ENCODE data around the gene OR8B8.
"Not testable (repeated sequence)": the region's sequence is repeated elsewhere in the genome, so short reads cannot be mapped to it uniquely, and the experiment has no call there.

Gene OR8B8

GRCh38 chr11:124473476-124473875, 28.0 kb upstream of the OR8B8 start:
- H3K27me3 ChIP-seq (ENCODE audit: control insufficient read depth in 2 of 2, insufficient read depth in 2 of 2, low read length in 2 of 2): no peaks in the 10 kb centered on the region
- H3K36me3 ChIP-seq (ENCODE audit: control insufficient read depth in 2 of 2, insufficient read depth in 2 of 2, low read length in 2 of 2): no peaks in the 10 kb centered on the region
- no peak overlapping the region for H3K4me3 ChIP-seq (ENCODE audit: low read length in 2 of 2)
- no peaks in the 10 kb centered on the region for H3K4me1 ChIP-seq (ENCODE audit: control insufficient read depth in 2 of 2, insufficient read depth in 2 of 2, low read length in 2 of 2)
- H3K9ac ChIP-seq (ENCODE audit: low read depth in 1 of 2, low read length in 2 of 2): no peak overlapping the region
- H3K9me3 ChIP-seq (ENCODE audit: control insufficient read depth in 2 of 2, low read length in 2 of 2): no peaks in the 10 kb centered on the region
- no peak overlapping the region for H3K27ac ChIP-seq (ENCODE audit: low read depth in 2 of 2, low read length in 2 of 2)

GRCh38 chr11:124470561-124471227, 25.2 kb upstream of the OR8B8 start:
- no peaks in the 10 kb centered on the region for H3K4me1 ChIP-seq (ENCODE audit: control insufficient read depth in 2 of 2, insufficient read depth in 2 of 2, low read length in 2 of 2)
- H3K36me3 ChIP-seq (ENCODE audit: control insufficient read depth in 2 of 2, insufficient read depth in 2 of 2, low read length in 2 of 2): no peaks in the 10 kb centered on the region

GRCh38 chr11:124467381-124467927, 22.0 kb upstream of the OR8B8 start:
- no peaks in the 10 kb centered on the region for H3K36me3 ChIP-seq (ENCODE audit: control insufficient read depth in 2 of 2, insufficient read depth in 2 of 2, low read length in 2 of 2)
- H3K4me3 ChIP-seq (ENCODE audit: low read length in 2 of 2): no peak overlapping the region

More at GRCh38 chr11:124470561-124471227, 25.2 kb upstream of the OR8B8 start:
- no peak overlapping the region for H3K4me3 ChIP-seq (ENCODE audit: low read length in 2 of 2)
- no peak overlapping the region for H3K27ac ChIP-seq (ENCODE audit: low read depth in 2 of 2, low read length in 2 of 2)
- no peak overlapping the region for H3K9ac ChIP-seq (ENCODE audit: low read depth in 1 of 2, low read length in 2 of 2)
- no peaks in the 10 kb centered on the region for H3K9me3 ChIP-seq (ENCODE audit: control insufficient read depth in 2 of 2, low read length in 2 of 2)
- no peaks in the 10 kb centered on the region for H3K27me3 ChIP-seq (ENCODE audit: control insufficient read depth in 2 of 2, insufficient read depth in 2 of 2, low read length in 2 of 2)

GRCh38 chr11:124465368-124465767, 19.9 kb upstream of the OR8B8 start:
- Histone ChIP-seq H3K27me3 (ENCODE audit: control insufficient read depth in 2 of 2, insufficient read depth in 2 of 2, low read length in 2 of 2) (no peaks in the 10 kb centered on the region), H3K9ac (ENCODE audit: low read depth in 1 of 2, low read length in 2 of 2) (no peak overlapping the region), H3K27ac (ENCODE audit: low read depth in 2 of 2, low read length in 2 of 2) (no peak overlapping the region), H3K4me3 (ENCODE audit: low read length in 2 of 2) (no peak overlapping the region), H3K36me3 (ENCODE audit: control insufficient read depth in 2 of 2, insufficient read depth in 2 of 2, low read length in 2 of 2) (no peaks in the 10 kb centered on the region), H3K9me3 (ENCODE audit: control insufficient read depth in 2 of 2, low read length in 2 of 2) (no peaks in the 10 kb centered on the region), H3K4me1 (ENCODE audit: control insufficient read depth in 2 of 2, insufficient read depth in 2 of 2, low read length in 2 of 2) (no peaks in the 10 kb centered on the region)

More at GRCh38 chr11:124467381-124467927, 22.0 kb upstream of the OR8B8 start:
- H3K27ac ChIP-seq (ENCODE audit: low read depth in 2 of 2, low read length in 2 of 2): no peak overlapping the region
- no peaks in the 10 kb centered on the region for H3K4me1 ChIP-seq (ENCODE audit: control insufficient read depth in 2 of 2, insufficient read depth in 2 of 2, low read length in 2 of 2)
- H3K27me3 ChIP-seq (ENCODE audit: control insufficient read depth in 2 of 2, insufficient read depth in 2 of 2, low read length in 2 of 2): no peaks in the 10 kb centered on the region
- H3K9me3 ChIP-seq (ENCODE audit: control insufficient read depth in 2 of 2, low read length in 2 of 2): no peaks in the 10 kb centered on the region
- H3K9ac ChIP-seq (ENCODE audit: low read depth in 1 of 2, low read length in 2 of 2): no peak overlapping the region

GRCh38 chr11:124463990-124464389, 18.5 kb upstream of the OR8B8 start:
- Histone ChIP-seq H3K9me3 (ENCODE audit: control insufficient read depth in 2 of 2, low read length in 2 of 2) (no peaks in the 10 kb centered on the region), H3K36me3 (ENCODE audit: control insufficient read depth in 2 of 2, insufficient read depth in 2 of 2, low read length in 2 of 2) (no peaks in the 10 kb centered on the region), H3K9ac (ENCODE audit: low read depth in 1 of 2, low read length in 2 of 2) (no peak overlapping the region), H3K27me3 (ENCODE audit: control insufficient read depth in 2 of 2, insufficient read depth in 2 of 2, low read length in 2 of 2) (no peaks in the 10 kb centered on the region), H3K4me1 (ENCODE audit: control insufficient read depth in 2 of 2, insufficient read depth in 2 of 2, low read length in 2 of 2) (no peaks in the 10 kb centered on the region), H3K4me3 (ENCODE audit: low read length in 2 of 2) (no peak overlapping the region), H3K27ac (ENCODE audit: low read depth in 2 of 2, low read length in 2 of 2) (no peak overlapping the region)

- Histone ChIP-seq H3K9ac (ENCODE audit: low read depth in 1 of 2, low read length in 2 of 2) (no peak overlapping the region), H3K36me3 (ENCODE audit: control insufficient read depth in 2 of 2, insufficient read depth in 2 of 2, low read length in 2 of 2) (no peaks in the 10 kb centered on the region), H3K4me3 (ENCODE audit: low read length in 2 of 2) (no peak overlapping the region), H3K27ac (ENCODE audit: low read depth in 2 of 2, low read length in 2 of 2) (no peak overlapping the region), H3K4me1 (ENCODE audit: control insufficient read depth in 2 of 2, insufficient read depth in 2 of 2, low read length in 2 of 2) (no peaks in the 10 kb centered on the region), H3K27me3 (ENCODE audit: control insufficient read depth in 2 of 2, insufficient read depth in 2 of 2, low read length in 2 of 2) (no peaks in the 10 kb centered on the region), H3K9me3 (ENCODE audit: control insufficient read depth in 2 of 2, low read length in 2 of 2) (no peaks in the 10 kb centered on the region)
These were observed 17.8 kb upstream of the OR8B8 start for GRCh38 chr11:124463324-124463723.

- Histone ChIP-seq H3K9ac (ENCODE audit: low read depth in 1 of 2, low read length in 2 of 2) (no peak overlapping the region), H3K27ac (ENCODE audit: low read depth in 2 of 2, low read length in 2 of 2) (no peak overlapping the region)
These were observed 15.0 kb upstream of the OR8B8 start for GRCh38 chr11:124460459-124460858.

GRCh38 chr11:124459379-124459778, 13.9 kb upstream of the OR8B8 start:
- not testable (repeated sequence) for H3K9me3 ChIP-seq (ENCODE audit: control insufficient read depth in 2 of 2, low read length in 2 of 2); H3K27me3 ChIP-seq (ENCODE audit: control insufficient read depth in 2 of 2, insufficient read depth in 2 of 2, low read length in 2 of 2); H3K4me3 ChIP-seq (ENCODE audit: low read length in 2 of 2); H3K9ac ChIP-seq (ENCODE audit: low read depth in 1 of 2, low read length in 2 of 2); H3K4me1 ChIP-seq (ENCODE audit: control insufficient read depth in 2 of 2, insufficient read depth in 2 of 2, low read length in 2 of 2); H3K27ac ChIP-seq (ENCODE audit: low read depth in 2 of 2, low read length in 2 of 2); H3K36me3 ChIP-seq (ENCODE audit: control insufficient read depth in 2 of 2, insufficient read depth in 2 of 2, low read length in 2 of 2)

More at GRCh38 chr11:124460459-124460858, 15.0 kb upstream of the OR8B8 start:
- Histone ChIP-seq H3K9me3 (ENCODE audit: control insufficient read depth in 2 of 2, low read length in 2 of 2) (no peaks in the 10 kb centered on the region), H3K4me1 (ENCODE audit: control insufficient read depth in 2 of 2, insufficient read depth in 2 of 2, low read length in 2 of 2) (no peaks in the 10 kb centered on the region), H3K4me3 (ENCODE audit: low read length in 2 of 2) (no peak overlapping the region), H3K27me3 (ENCODE audit: control insufficient read depth in 2 of 2, insufficient read depth in 2 of 2, low read length in 2 of 2) (no peaks in the 10 kb centered on the region), H3K36me3 (ENCODE audit: control insufficient read depth in 2 of 2, insufficient read depth in 2 of 2, low read length in 2 of 2) (no peaks in the 10 kb centered on the region)

GRCh38 chr11:124454552-124454951, 9.1 kb upstream of the OR8B8 start:
- Histone ChIP-seq H3K4me3 (ENCODE audit: low read length in 2 of 2) (no peak overlapping the region), H3K4me1 (ENCODE audit: control insufficient read depth in 2 of 2, insufficient read depth in 2 of 2, low read length in 2 of 2) (no peaks in the 10 kb centered on the region), H3K27me3 (ENCODE audit: control insufficient read depth in 2 of 2, insufficient read depth in 2 of 2, low read length in 2 of 2) (no peaks in the 10 kb centered on the region), H3K9ac (ENCODE audit: low read depth in 1 of 2, low read length in 2 of 2) (no peak overlapping the region), H3K36me3 (ENCODE audit: control insufficient read depth in 2 of 2, insufficient read depth in 2 of 2, low read length in 2 of 2) (no peaks in the 10 kb centered on the region), H3K9me3 (ENCODE audit: control insufficient read depth in 2 of 2, low read length in 2 of 2) (no peaks in the 10 kb centered on the region), H3K27ac (ENCODE audit: low read depth in 2 of 2, low read length in 2 of 2) (no peak overlapping the region)

GRCh38 chr11:124446916-124447315, 1.4 kb upstream of the OR8B8 start:
- Histone ChIP-seq H3K27me3 (ENCODE audit: control insufficient read depth in 2 of 2, insufficient read depth in 2 of 2, low read length in 2 of 2) (no peaks in the 10 kb centered on the region), H3K9me3 (ENCODE audit: control insufficient read depth in 2 of 2, low read length in 2 of 2) (no peaks in the 10 kb centered on the region), H3K27ac (ENCODE audit: low read depth in 2 of 2, low read length in 2 of 2) (no peak overlapping the region), H3K9ac (ENCODE audit: low read depth in 1 of 2, low read length in 2 of 2) (no peak overlapping the region), H3K4me1 (ENCODE audit: control insufficient read depth in 2 of 2, insufficient read depth in 2 of 2, low read length in 2 of 2) (no peaks in the 10 kb centered on the region), H3K36me3 (ENCODE audit: control insufficient read depth in 2 of 2, insufficient read depth in 2 of 2, low read length in 2 of 2) (no peaks in the 10 kb centered on the region), H3K4me3 (ENCODE audit: low read length in 2 of 2) (no peak overlapping the region)
